AG10803 (cell line): ENCODE data around the gene GRM1.

Experiments
- DNase-seq: peaks from one replicate; pipeline ENCODE4 v3.0.0; 2010; ENCODE audit warnings: low read depth
- H3K4me3 ChIP-seq: 2 replicates; pipeline ENCODE4 v1.5.1; 2011; ENCODE audit warnings: mild to moderate bottlenecking, low read length, control low read depth
- TF ChIP-seq, protein P1 (sequence below): conservative IDR thresholded peaks from 2 replicates; pipeline ENCODE4 v1.5.1; 2011; ENCODE audit warnings: mild to moderate bottlenecking, low read length, control low read depth, inconsistent platforms

The GRM1 gene

GRCh38 chr6:146304181-146304580, 275.3 kb downstream of the GRM1 start:
- DNase-seq: no peak
- TF ChIP-seq, protein P1, sequence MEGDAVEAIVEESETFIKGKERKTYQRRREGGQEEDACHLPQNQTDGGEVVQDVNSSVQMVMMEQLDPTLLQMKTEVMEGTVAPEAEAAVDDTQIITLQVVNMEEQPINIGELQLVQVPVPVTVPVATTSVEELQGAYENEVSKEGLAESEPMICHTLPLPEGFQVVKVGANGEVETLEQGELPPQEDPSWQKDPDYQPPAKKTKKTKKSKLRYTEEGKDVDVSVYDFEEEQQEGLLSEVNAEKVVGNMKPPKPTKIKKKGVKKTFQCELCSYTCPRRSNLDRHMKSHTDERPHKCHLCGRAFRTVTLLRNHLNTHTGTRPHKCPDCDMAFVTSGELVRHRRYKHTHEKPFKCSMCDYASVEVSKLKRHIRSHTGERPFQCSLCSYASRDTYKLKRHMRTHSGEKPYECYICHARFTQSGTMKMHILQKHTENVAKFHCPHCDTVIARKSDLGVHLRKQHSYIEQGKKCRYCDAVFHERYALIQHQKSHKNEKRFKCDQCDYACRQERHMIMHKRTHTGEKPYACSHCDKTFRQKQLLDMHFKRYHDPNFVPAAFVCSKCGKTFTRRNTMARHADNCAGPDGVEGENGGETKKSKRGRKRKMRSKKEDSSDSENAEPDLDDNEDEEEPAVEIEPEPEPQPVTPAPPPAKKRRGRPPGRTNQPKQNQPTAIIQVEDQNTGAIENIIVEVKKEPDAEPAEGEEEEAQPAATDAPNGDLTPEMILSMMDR: no peak
- no peak overlapping the region for H3K4me3 ChIP-seq

- TF ChIP-seq, protein P1: no peak
- no peak for DNase-seq
- H3K4me3 ChIP-seq: no peak overlapping the region
Observed at GRCh38 chr6:146305092-146305491, 276.2 kb downstream of the GRM1 start.

GRCh38 chr6:146305951-146306350, 277.1 kb downstream of the GRM1 start:
- no peak overlapping the region for H3K4me3 ChIP-seq
- TF ChIP-seq, protein P1: no peak
- DNase-seq: no peak

GRCh38 chr6:146310628-146311027, 281.8 kb downstream of the GRM1 start:
- TF ChIP-seq, protein P1: no peak
- no peak overlapping the region for H3K4me3 ChIP-seq
- DNase-seq: no peak

DNA sequence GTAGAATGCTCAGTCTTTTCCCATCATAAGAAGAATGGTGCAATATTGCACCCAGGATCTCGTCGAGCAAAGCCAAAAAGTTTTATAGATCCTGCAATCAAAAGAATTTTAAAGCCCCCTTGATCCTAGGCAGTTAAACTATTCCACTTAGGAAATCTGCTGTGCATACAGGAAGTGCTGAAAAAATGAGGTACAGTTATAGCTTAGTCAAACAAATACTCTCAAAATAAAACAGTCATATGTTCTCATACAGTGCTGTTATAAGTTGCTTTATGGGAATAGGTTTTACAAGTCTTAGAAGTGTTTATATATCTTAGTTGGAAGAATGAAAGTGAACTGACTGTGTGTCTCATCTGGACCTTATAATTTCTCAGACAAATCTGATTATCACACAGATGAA, 282.2 kb downstream of the GRM1 start:
- TF ChIP-seq, protein P1: no peak
- H3K4me3 ChIP-seq: no peak overlapping the region
- no peak for DNase-seq

- DNase-seq: peak; percentile 12
- TF ChIP-seq, protein P1: no peak
- no peak overlapping the region for H3K4me3 ChIP-seq
Observed at GRCh38 chr6:146312608-146313007, 283.7 kb downstream of the GRM1 start.

DNA sequence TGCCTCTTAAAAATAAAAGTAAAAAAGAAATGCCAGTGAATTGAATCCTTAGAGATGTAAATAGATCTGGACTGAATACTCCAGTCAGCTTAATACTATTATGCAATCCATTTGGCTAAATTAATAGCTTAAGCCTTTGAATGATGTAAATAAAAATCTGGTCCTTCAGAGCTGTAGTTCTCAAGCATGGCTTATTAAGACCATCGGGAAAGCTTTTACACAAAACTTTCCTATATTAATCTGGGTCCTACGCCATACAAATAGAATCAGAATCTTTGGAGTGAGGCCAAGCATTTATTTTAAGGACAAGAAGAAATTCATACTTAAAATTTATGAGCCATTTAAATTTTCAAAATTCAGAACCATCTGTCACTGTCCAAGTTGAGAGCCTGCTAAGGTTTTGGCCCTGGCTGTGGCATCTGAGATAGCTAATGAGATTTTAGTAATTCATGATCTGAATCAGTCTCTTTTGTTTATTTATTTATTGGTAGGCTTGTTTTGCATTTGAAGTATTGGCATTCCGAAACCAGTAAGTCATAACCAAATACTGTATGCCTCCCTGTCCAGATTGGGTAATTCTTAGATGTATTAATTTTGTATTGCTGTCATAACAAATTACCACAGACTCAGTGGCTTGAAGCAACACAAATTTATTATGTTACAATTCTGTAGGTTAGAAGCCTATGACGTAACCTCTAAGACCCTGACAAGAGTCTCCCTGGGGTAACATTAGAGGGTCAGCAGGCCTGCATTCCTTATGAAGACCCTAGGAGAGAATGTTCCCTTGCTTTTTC, 286.7 kb downstream of the GRM1 start:
- no peak overlapping the region for H3K4me3 ChIP-seq
- DNase-seq: peak; percentile 40
- TF ChIP-seq, protein P1: no peak
